Body of pancreas (tissue), 4 donors: ENCODE data around the gene BCAT1.

Experiments
- CTCF ChIP-seq, 7 experiments: fragments of 450-650 bp in 4 of 7; fragments of 200-600 bp in 3 of 7; sonication (generic) in 3 of 7; IDR thresholded peaks; one replicate each; pipeline ENCODE4 v1.5.1; 2016 to 2019; ENCODE audit warnings: antibody characterized with exemption in 7 of 7
- POLR2A ChIP-seq, 3 donors: fragments of 450-650 bp; IDR thresholded peaks; one replicate each; pipeline ENCODE4 v1.6.1; 2016; ENCODE audit warnings: antibody characterized with exemption in 3 of 3, mild to moderate bottlenecking in 2 of 3

GRCh38 chr12:24778486-24779304 lies 170.2 kb downstream of the BCAT1 start:
- TF ChIP-seq CTCF (IDR thresholded peaks at IDR 0.05) = peak in 6 of 7 experiments; percentile 16 to 43 (median 22)
- no peak for TF ChIP-seq POLR2A (IDR thresholded peaks at IDR 0.05)
